ENCODE results near the gene CRP.
"Not testable (repeated sequence)": the region's sequence is repeated elsewhere in the genome, so short reads cannot be mapped to it uniquely, and the experiment has no call there.

CRP gene

GRCh38 chr1:159700312-159700711 is 14.1 kb downstream of the CRP start:
- no peak for DNase-seq (ENCODE audit: low read depth, low spot score)

DNA sequence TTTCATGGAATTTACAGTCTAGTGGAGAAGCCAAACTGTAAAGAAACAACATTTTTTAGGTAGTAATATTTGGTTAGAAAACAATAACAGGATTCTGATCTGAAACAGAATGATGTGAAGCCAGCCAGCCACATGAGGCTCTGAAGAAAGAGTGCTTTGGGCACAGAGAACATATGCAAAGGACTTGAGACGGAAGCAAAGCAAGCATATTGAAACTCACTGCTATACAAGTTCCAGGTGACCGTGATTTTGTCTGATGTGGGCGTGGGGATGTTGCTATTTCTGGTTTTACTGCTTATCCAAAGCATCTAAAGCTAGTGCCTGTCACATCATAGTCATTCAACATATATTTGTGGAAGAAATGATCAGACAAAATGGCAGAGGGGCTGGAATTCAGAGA is 14.7 kb downstream of the CRP start:
- DNase-seq (ENCODE audit: low read depth, low spot score), result no peak

GRCh38 chr1:159699246-159699645 is 15.1 kb downstream of the CRP start:
- DNase-seq (ENCODE audit: low read depth, low spot score), result no peak

DNA sequence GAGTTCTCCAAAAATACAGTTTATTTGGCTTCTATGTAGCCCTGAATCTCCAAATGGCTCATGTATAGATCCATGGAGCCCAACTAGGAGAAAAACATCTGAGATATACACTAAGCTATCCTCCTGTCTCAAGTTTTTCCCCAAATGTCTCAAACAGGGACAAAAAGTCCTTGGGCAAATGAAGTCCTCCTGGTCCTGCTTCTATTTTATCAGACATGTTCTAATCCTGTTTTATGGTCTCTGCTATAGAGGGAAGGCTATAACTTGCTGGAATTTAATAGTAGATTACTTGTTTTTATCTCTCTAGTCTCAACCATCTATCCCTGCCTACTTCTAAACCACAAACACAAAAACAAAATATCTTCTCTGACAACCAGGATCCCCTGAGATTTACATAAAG is 26.9 kb downstream of the CRP start:
- no peak for DNase-seq (ENCODE audit: low read depth, low spot score)

- no peak for DNase-seq (ENCODE audit: low read depth, low spot score)
Measured at GRCh38 chr1:159686599-159687299, 27.6 kb downstream of the CRP start.

DNA sequence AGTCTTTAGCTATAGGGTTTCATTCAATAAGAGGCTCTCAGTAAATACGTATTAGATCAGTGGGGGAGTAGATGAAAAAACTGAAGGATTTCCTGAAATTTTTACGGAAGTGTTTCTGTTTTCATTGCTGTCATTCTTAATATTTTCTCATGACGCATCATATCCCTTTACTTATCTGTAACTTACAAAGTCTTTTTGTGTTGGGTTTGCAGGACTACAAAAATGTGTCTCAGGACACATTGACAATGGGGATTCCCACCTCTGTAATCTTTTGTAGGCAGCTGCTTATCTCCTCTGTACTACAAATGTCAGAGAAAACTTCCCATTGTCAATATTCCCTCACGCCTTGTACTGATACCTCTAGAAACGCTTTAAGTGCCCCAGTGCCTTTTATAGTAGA is 35.5 kb downstream of the CRP start:
- no peak for DNase-seq (ENCODE audit: low read depth, low spot score)

DNA sequence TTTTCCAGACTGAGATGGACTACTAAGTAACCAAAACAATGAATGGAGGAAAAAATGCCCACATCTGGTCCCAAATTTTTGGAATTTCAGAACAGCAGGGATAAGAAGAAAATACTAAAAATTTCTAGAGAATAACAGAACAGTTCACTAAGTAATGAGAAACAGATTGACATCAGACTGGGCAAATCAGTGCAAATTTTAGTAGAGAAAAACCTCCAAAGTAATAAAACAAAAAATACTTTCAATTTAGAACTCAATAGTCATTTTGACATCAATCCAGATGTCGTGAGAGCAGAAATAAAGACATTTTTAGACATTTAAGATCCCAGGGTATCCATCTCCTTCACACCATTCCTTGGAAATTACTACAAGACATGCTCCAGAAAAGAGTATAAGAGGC is 39.3 kb downstream of the CRP start:
- DNase-seq (ENCODE audit: low read depth, low spot score), result no peak

GRCh38 chr1:159672390-159672789 is 42.0 kb downstream of the CRP start:
- DNase-seq (ENCODE audit: low read depth, low spot score), result not testable (repeated sequence)

- DNase-seq (ENCODE audit: low read depth, low spot score), result no peak
Measured at GRCh38 chr1:159669338-159669737, 45.1 kb downstream of the CRP start.

DNA sequence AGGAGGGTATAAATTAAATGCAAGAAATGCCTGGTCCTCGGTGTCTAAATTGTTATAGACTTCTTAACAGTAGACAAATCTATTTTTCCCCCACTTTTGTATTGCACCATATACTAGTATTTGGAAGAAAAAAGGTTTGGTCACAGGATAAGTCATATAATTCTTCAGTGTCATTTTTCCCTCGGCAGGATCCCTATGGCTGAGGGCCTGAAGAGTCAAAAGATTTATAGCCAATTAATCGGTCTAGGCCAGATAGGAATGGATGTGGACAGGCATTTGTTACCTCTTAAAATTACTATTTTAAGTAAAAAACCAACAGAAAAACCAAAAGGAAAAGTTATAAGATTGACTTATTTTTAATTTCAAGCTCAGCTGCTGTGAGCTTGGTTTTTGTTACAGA is 45.6 kb downstream of the CRP start:
- DNase-seq (ENCODE audit: low read depth, low spot score), result no peak

GRCh38 chr1:159664247-159664646 is 50.1 kb downstream of the CRP start:
- DNase-seq (ENCODE audit: low read depth, low spot score), result no peak

GRCh38 chr1:159663552-159663951 is 50.8 kb downstream of the CRP start:
- no peak for DNase-seq (ENCODE audit: low read depth, low spot score)
